Neural cell (in vitro differentiated cells): Measurements from ENCODE around the gene WDR7.

Source experiments
- POLR2AphosphoS5 ChIP-seq: IDR thresholded peaks from 2 replicates; pipeline ENCODE4 v1.6.1; 2012
- RAD21 ChIP-seq: fragments of 450-650 bp; conservative IDR thresholded peaks from 2 replicates; pipeline ENCODE4 v1.6.1; 2014; ENCODE audit warnings: antibody characterized with exemption, mild to moderate bottlenecking, moderate library complexity
- TF ChIP-seq, protein P1 (sequence below): fragments of 450-650 bp; IDR thresholded peaks from 2 replicates; pipeline ENCODE4 v1.5.1; 2014; ENCODE audit warnings: antibody characterized with exemption, mild to moderate bottlenecking, moderate library complexity; ENCODE audit not compliant: poor library complexity, severe bottlenecking

DNA sequence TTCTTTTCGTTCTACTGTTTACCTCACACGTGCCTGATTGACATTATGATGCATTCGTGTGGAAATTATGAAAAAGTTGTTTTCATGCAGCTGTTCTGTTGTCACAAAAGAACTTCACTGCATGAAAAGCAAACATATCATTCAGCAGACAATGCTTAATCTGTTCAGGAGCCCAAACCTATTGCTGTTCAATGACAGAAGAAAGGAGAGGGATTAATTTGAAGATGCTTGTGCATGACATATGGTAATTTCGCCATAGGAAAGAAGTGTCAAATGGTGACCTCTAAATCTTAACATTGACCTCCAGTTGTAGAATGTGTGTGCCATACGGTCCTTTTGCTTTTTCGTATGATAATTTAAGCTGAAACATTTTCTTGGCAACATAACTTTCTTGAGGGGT lies 124.5 kb downstream of the WDR7 start:
- TF ChIP-seq, protein P1, sequence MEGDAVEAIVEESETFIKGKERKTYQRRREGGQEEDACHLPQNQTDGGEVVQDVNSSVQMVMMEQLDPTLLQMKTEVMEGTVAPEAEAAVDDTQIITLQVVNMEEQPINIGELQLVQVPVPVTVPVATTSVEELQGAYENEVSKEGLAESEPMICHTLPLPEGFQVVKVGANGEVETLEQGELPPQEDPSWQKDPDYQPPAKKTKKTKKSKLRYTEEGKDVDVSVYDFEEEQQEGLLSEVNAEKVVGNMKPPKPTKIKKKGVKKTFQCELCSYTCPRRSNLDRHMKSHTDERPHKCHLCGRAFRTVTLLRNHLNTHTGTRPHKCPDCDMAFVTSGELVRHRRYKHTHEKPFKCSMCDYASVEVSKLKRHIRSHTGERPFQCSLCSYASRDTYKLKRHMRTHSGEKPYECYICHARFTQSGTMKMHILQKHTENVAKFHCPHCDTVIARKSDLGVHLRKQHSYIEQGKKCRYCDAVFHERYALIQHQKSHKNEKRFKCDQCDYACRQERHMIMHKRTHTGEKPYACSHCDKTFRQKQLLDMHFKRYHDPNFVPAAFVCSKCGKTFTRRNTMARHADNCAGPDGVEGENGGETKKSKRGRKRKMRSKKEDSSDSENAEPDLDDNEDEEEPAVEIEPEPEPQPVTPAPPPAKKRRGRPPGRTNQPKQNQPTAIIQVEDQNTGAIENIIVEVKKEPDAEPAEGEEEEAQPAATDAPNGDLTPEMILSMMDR, result no peak
- no peak for TF ChIP-seq RAD21
- TF ChIP-seq POLR2AphosphoS5, result peak; percentile 56
